ENCODE measurements around the gene GOLGA5. TPM values are rescaled to one million over a fixed set of nuclear protein-coding genes. Genes with fewer than 3 reads are reported as not detected.

The GOLGA5 gene
- total and polyA plus RNA-seq, 2 experiments from 2014 or later, result 26.2 to 30.2 TPM

DNA sequence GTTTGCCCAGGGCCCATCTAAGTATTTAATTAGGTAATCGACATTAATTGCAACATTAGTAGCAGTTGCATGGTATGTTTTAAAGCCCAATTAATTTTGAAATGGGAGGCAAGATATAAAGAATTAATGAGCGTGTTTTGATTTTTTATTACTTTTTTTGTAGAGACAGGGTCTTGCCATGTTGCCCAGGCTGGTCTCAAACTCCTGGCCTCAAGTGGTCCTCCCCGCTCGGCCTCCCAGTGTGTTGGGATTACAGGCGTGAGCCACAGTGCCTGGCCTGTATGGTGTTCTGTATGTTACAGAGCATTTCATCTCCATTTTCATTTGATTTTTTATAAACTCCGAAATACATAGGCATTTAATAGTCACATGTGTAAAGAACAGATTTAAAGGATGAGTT, 856 bp downstream of the GOLGA5 start (continued):
- TF ChIP-seq STAT1 (IDR thresholded peaks at IDR 0.05; ENCODE audit: unreplicated experiment) (no peak), ZNF114 (CRISPR knock-in tag; IDR thresholded peaks at IDR 0.05) (no peak), POLR2AphosphoS5 (IDR thresholded peaks at IDR 0.05; ENCODE audit: low read depth) (no peak), ZNF331 (CRISPR knock-in tag; IDR thresholded peaks at IDR 0.05; ENCODE audit: low read depth) (no peak), EZH2phosphoT487 (IDR thresholded peaks at IDR 0.05; ENCODE audit: unreplicated experiment) (no peak), CREB1 (CRISPR knock-in tag; IDR thresholded peaks at IDR 0.05; ENCODE audit: low read depth) (no peak)
- TF ChIP-seq, protein P1, sequence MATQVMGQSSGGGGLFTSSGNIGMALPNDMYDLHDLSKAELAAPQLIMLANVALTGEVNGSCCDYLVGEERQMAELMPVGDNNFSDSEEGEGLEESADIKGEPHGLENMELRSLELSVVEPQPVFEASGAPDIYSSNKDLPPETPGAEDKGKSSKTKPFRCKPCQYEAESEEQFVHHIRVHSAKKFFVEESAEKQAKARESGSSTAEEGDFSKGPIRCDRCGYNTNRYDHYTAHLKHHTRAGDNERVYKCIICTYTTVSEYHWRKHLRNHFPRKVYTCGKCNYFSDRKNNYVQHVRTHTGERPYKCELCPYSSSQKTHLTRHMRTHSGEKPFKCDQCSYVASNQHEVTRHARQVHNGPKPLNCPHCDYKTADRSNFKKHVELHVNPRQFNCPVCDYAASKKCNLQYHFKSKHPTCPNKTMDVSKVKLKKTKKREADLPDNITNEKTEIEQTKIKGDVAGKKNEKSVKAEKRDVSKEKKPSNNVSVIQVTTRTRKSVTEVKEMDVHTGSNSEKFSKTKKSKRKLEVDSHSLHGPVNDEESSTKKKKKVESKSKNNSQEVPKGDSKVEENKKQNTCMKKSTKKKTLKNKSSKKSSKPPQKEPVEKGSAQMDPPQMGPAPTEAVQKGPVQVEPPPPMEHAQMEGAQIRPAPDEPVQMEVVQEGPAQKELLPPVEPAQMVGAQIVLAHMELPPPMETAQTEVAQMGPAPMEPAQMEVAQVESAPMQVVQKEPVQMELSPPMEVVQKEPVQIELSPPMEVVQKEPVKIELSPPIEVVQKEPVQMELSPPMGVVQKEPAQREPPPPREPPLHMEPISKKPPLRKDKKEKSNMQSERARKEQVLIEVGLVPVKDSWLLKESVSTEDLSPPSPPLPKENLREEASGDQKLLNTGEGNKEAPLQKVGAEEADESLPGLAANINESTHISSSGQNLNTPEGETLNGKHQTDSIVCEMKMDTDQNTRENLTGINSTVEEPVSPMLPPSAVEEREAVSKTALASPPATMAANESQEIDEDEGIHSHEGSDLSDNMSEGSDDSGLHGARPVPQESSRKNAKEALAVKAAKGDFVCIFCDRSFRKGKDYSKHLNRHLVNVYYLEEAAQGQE (IDR thresholded peaks at IDR 0.05; ENCODE audit: unreplicated experiment), result no peak
- TF ChIP-seq, protein P2, sequence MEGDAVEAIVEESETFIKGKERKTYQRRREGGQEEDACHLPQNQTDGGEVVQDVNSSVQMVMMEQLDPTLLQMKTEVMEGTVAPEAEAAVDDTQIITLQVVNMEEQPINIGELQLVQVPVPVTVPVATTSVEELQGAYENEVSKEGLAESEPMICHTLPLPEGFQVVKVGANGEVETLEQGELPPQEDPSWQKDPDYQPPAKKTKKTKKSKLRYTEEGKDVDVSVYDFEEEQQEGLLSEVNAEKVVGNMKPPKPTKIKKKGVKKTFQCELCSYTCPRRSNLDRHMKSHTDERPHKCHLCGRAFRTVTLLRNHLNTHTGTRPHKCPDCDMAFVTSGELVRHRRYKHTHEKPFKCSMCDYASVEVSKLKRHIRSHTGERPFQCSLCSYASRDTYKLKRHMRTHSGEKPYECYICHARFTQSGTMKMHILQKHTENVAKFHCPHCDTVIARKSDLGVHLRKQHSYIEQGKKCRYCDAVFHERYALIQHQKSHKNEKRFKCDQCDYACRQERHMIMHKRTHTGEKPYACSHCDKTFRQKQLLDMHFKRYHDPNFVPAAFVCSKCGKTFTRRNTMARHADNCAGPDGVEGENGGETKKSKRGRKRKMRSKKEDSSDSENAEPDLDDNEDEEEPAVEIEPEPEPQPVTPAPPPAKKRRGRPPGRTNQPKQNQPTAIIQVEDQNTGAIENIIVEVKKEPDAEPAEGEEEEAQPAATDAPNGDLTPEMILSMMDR (conservative IDR thresholded peaks at IDR 0.05; ENCODE audit: low read depth in 2 of 2), result no peak
- TF ChIP-seq, protein P3, sequence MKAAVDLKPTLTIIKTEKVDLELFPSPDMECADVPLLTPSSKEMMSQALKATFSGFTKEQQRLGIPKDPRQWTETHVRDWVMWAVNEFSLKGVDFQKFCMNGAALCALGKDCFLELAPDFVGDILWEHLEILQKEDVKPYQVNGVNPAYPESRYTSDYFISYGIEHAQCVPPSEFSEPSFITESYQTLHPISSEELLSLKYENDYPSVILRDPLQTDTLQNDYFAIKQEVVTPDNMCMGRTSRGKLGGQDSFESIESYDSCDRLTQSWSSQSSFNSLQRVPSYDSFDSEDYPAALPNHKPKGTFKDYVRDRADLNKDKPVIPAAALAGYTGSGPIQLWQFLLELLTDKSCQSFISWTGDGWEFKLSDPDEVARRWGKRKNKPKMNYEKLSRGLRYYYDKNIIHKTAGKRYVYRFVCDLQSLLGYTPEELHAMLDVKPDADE (IDR thresholded peaks at IDR 0.05), result no peak

DNA sequence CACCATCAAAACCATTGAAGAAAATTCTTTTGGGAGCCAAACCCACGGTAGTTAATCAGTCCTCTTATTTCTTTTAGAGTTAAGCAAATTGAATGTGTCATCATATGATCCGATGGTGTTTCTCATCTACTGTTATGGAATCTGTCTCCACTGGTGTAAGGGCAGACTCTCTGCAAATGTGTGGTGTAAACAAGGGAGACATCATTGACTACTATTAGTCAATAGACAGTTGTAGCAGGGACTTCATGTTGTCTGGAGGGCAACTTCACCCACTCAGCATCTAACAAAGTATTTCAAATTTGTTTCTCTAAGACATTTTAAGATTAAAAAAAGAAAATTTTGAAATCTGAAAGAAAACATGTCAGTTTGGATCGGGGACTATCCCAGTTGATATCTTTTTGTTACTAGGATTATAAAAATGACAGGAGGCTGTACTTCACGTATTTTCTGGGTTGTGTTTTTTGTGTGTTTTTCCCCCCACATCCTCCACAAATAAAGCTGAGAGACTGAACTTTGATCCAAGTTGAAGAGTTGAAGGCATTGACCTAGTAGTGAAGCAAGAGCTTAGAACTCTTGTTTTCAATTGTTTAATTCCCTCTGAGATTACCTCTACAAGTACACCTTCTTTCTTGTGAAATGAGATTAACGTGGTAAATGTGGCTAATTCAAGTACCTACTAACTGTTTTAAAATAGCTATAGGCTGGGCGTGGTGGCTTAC, 4.0 kb downstream of the GOLGA5 start:
- Histone ChIP-seq H2AFZ (no peak overlapping the region), H3K9me2 (ENCODE audit: insufficient read depth) (no peaks in the 10 kb centered on the region), H3K36me3 (ENCODE audit: insufficient read depth) (no peaks in the 10 kb centered on the region; the same call in 1 of the 2 replicates), H3K4me1 (ENCODE audit: insufficient read depth) (no peaks in the 10 kb centered on the region), H3F3A (replicated peaks; ENCODE audit: low read depth) (no peaks in the 10 kb centered on the region), H3K27ac (ENCODE audit: low read depth) (no peak overlapping the region), H3K27me3 (ENCODE audit: insufficient read depth) (no peaks in the 10 kb centered on the region), H3K4me2 (no peak overlapping the region), H3K4me3 (no peak overlapping the region), H3K79me2 (replicated peaks; ENCODE audit: insufficient read depth) (peaks cover 58% of the 10 kb centered on the region), H4K20me1 (replicated peaks; ENCODE audit: insufficient read depth) (0 out of 2 replicates have a peak, but pooled peaks cover under 1% of the 10 kb centered on the region)
- Mint-ChIP-seq H3K9me3 (no peaks in the 10 kb centered on the region; the same call in 2 of the 3 replicates), H3K27ac (no peak overlapping the region), H3K4me1 (peaks cover 13% of the 10 kb centered on the region; the same call in 2 of the 3 replicates), H3K27me3 (ENCODE audit: insufficient read depth, low read depth, poor library complexity) (no peaks in the 10 kb centered on the region), H3K4me3 (no peak overlapping the region), H3K36me3 (ENCODE audit: low read depth) (peaks cover 21% of the 10 kb centered on the region)
- no peak for ATAC-seq
- DNase-seq (ENCODE audit: low spot score), result no peak
- TF ChIP-seq, protein P1 (IDR thresholded peaks at IDR 0.05; ENCODE audit: unreplicated experiment), result no peak
- TF ChIP-seq CREB1 (CRISPR knock-in tag; IDR thresholded peaks at IDR 0.05; ENCODE audit: low read depth) (no peak), NANOG (IDR thresholded peaks at IDR 0.05; ENCODE audit: borderline replicate concordance) (no peak), ZNF114 (CRISPR knock-in tag; IDR thresholded peaks at IDR 0.05) (no peak), STAT1 (IDR thresholded peaks at IDR 0.05; ENCODE audit: unreplicated experiment) (no peak), EZH2phosphoT487 (IDR thresholded peaks at IDR 0.05; ENCODE audit: unreplicated experiment) (no peak), POLR2AphosphoS5 (IDR thresholded peaks at IDR 0.05; ENCODE audit: low read depth) (no peak)
